Activated CD8-positive, alpha-beta memory T cell treated with anti-CD3 and anti-CD28 coated beads, Interleukin-2, amount 50 U/mL, for 4 hours (primary cell): Measurements from ENCODE around the gene PCBP3.
"Not testable (repeated sequence)": the region's sequence is repeated elsewhere in the genome, so short reads cannot be mapped to it uniquely, and the experiment has no call there.

Experiments
- DNase-seq: peaks from one replicate; pipeline ENCODE4 v3.0.0-alpha.2; 2020

The PCBP3 gene

DNA sequence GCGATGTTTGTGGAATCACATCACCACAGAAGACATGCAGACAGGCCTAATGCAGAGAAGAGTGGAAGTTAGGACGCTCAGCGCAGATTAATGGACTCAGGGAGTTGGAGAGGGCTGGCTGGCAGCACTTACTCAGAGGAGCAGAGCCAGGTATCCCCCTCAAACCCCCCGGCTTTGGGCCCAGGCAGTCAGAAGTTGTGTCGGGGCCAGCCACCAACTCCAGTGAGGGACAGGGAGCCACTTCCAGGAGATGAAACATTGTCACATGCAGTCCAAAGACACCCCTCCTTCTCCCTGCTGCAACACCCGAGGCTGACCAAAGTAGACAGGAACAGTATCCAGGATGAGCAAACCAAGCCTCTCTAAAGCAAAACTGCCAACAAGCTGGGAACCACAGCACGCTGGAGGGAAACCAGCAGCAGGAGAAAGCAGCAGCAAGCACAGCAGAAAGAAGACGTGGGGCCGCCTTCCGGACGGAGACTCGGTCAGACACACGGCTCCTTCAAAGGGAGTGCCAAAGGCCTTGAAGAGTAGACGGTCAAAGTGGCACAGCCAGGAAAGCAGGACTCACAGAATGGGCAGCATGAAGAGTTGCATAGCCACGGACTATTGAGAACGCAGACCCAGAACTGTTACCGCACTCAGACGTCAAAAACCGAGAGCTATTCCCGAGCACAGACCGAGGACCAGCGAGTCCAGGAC, 149.3 kb downstream of the PCBP3 start:
- no peak for DNase-seq

GRCh38 chr21:45794027-45794426, 150.5 kb downstream of the PCBP3 start:
- no peak for DNase-seq

GRCh38 chr21:45796003-45796402, 152.5 kb downstream of the PCBP3 start:
- DNase-seq: no peak

GRCh38 chr21:45797338-45797737, 153.8 kb downstream of the PCBP3 start:
- DNase-seq: no peak

DNA sequence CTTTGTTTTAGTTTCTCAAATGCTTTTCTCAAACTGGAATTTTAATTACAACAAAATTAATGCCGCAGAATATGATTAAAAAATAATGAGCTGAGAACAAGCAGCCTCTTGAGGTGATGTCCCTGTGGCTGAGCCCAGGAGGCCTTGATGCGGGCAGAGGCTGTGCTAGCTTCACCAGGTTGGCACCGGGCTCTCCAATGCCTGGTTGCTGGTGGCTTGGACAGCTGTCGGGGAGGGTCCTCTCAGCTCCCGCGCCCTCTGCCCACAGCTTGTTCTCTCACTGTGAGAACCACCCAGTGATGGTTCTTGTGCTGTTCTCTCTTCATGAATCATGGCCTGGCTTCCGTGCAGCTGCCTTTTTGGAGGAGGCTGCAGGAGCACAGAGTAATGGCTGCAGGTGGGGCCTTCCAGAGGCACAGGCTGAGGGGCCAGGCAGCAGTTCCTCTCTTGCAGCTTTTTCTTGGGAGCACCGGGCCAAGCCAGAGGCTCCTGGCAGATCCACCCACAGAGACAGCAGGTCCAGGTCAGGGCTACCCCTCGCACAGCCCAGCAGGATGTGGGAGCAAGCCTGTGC, 156.3 kb downstream of the PCBP3 start:
- DNase-seq: no peak

GRCh38 chr21:45800339-45801080, 157.0 kb downstream of the PCBP3 start:
- no peak for DNase-seq

DNA sequence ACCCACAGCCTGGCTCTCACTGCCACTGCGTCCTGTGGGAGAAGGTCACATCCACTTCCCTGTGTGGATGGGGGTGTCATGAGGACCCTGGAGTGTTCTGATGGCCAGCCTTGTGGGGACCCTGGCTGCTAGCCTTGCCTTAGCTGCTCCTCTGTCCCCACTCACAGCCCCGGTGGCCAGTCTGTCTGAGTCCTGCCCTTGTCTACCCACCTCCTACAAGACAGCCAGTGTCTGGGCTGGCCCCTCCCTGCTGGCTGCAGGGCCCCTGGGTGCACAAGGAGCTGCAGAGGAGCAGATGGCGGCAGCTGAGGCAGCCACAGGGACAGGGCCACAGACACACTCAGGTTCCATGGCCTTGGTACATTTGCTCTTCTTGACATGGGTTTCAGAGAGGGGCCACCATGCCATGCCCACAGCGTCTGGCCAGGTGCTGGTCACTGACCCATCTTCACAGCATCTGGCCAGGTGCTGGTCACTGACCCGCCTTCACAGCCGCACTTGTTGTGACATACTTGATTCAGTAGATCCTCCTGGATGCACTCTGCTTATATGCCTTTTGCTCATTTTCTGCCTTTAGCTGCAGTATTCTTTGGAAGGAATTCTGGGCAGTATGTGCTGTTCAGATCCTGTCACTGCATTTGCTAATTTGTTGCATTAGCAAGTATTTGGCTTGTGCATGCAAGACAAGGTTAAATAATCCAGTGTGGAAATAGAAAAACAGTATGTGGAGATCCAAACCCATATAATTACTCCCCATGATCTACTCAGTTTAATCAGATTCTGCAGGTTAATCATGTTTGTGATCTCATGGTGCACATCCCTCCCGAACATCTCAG, 157.8 kb downstream of the PCBP3 start:
- DNase-seq: no peak

GRCh38 chr21:45801989-45802388, 158.5 kb downstream of the PCBP3 start:
- DNase-seq: no peak

- no peak for DNase-seq
These were observed 158.9 kb downstream of the PCBP3 start for GRCh38 chr21:45802425-45802824.

- DNase-seq: no peak
These were observed 159.6 kb downstream of the PCBP3 start for GRCh38 chr21:45802956-45803617.

GRCh38 chr21:45803618-45804340, 160.3 kb downstream of the PCBP3 start:
- DNase-seq: no peak

DNA sequence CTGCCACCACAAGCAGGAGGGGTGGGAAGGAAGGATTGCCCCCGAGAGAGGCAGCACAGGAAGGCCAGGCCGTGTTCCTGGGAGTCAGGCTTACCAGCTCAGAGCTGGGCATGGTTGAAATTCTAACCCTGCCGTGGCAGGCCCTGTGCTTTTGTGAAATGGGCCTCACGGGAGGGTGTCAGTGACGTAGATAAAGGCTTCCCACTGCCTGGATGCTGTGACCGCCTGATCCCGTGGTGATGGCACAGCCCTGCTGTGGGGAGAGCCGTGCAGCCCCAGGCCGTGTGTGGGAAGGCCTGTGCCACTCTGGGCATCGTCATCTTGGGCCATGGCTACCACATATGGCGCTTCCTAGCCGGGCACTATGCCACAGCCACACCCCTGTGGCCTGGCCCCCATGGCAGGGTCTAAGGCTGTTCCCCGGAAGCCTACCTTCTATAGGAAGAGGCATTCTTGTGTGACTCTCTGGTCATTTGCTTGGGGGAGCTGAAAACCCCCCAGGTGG, 161.3 kb downstream of the PCBP3 start:
- no peak for DNase-seq

DNA sequence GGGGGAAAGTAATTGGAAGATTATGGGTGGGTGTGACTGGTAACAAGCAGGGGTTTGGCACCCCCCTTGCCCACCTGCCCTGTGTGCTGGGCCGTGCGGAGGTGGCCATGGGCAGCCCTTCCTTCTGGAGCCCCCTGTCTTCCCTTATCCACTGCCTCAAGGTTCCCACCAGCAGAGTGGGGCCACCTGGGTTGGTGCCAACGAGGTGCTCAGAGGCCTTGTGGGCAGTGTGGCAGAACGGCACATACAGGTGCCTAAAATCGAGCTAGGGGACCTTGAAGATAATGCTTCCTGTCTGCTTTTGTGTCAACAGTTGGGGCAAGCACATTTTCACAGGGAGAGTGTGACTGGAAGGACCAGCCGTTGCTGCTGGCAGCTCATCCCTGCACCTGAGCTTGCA, 161.8 kb downstream of the PCBP3 start:
- DNase-seq: no peak

DNA sequence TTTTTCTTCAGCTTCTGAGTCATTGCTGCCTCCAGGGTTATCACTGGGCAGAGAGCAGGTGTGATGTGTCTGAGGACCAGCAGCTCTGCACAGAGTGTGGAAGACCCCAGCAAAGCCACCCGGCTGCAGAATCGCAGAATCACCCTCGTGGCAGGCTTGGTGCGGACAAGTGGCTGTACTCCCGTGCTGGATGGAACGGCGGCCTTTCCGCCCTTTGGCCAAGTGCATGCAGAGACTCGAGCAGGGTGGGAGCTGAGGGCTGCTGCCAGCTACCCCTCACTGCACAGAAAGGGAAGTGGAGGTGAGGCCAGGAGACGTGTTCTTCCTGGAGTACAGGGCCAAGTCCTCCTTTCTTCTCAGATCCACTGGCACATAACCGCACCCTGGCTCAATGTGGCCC, 162.5 kb downstream of the PCBP3 start:
- DNase-seq: no peak

DNA sequence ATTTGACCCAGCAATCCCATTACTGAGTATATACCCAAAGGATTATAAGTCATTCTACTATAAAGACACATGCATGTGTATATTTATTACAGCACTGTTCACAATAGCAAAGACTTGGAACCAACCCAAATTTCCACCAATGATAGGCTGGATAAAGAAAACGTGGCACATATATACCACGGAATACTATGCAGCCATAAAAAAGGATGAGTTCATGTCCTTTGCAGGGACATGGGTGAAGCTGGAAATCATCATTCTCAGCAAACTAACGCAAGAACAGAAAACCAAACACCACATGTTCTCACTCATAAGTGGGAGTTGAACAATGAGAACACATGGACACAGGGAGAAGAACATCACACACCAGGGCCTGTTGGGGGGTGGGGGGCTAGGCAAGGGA, 165.1 kb downstream of the PCBP3 start:
- DNase-seq: not testable (repeated sequence)

- no peak for DNase-seq
These were observed 165.9 kb downstream of the PCBP3 start for GRCh38 chr21:45809421-45809820.

- no peak for DNase-seq
These were observed 167.6 kb downstream of the PCBP3 start for GRCh38 chr21:45811136-45811535.

GRCh38 chr21:45814210-45814940, 170.8 kb downstream of the PCBP3 start:
- not testable (repeated sequence) for DNase-seq

- not testable (repeated sequence) for DNase-seq
These were observed 172.3 kb downstream of the PCBP3 start for GRCh38 chr21:45815781-45816180.

- no peak for DNase-seq
These were observed 173.3 kb downstream of the PCBP3 start for GRCh38 chr21:45816794-45817193.

DNA sequence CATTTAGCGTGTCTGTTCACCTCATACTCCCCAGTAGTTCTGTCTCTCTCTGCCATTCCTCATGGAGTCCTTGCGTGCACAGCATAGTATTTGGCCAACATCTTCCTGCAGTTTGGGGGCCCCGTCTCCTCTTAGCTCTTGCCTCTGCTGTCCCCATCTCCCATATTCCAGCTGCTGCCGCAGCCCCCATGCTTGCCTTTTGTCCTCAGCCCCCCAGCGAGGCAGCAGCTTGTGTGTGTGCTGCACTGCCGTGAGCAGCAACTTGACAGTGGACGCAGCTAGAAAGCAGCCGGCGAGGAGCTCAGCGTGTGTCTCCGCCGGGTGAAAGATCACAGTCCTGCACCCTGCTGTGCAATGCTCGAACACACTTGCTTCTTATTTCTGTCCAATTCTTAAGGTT, 173.8 kb downstream of the PCBP3 start:
- no peak for DNase-seq
